HG03060 (cell line): ENCODE measurements around the gene HIGD1C.
"Not testable (repeated sequence)": the region's sequence is repeated elsewhere in the genome, so short reads cannot be mapped to it uniquely, and the experiment has no call there.

Source experiments
- ATAC-seq: cut with Tn5 transposase; IDR thresholded peaks from one replicate; pipeline ENCODE4 v1.9.1; 2021; ENCODE audit warnings: low read depth, moderate number of reproducible peaks; ENCODE audit not compliant: unreplicated experiment

HIGD1C gene

DNA sequence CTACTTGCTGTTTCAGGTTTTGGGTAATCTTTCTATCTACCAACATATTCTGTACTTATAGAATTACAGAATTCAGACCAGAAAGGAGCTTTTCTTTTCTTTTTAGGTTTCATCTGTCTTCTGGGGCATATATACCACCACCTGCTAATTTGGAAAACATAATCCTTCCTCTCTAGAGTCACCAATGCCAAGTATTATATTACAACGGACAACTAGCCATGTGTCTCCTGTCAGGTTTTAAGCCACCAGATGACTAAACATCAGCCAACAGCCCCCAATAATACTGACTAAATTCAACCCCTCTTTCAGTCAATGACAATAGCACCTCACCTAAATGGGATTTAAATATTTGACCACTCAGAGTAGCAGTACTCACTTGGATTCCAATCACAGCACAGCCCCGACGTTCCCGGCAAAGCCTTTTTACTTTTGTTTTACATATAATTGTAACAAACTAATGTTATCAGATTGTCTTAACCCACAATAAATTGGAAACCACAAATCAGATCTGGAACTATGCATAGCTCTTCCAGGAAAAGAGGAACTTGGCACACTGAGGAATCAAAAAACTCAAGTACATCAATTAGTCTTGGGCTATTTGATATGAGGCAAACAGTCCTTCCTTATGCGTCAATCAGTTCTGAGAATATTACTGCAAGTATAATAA is 60.4 kb downstream of the HIGD1C start:
- no peak for ATAC-seq

DNA sequence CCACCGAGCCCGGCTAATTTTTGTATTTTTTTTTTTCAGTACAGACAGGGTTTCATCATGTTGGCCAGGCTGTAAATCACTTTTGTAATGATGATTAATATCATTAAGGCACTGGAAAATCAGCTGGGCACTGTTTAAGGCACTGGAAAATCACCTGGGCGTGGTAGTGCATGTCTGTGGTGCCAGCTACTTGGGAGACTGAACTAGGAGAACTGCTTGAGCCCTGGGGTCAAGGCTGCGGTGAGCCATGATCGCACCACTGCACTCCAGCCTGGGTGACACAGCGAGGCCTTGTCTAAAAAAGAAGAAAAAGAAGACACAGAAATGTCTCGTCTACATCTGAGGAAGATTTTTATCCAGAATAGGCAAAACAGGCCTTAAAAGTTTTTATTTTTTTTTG is 61.1 kb downstream of the HIGD1C start:
- no peak for ATAC-seq

DNA sequence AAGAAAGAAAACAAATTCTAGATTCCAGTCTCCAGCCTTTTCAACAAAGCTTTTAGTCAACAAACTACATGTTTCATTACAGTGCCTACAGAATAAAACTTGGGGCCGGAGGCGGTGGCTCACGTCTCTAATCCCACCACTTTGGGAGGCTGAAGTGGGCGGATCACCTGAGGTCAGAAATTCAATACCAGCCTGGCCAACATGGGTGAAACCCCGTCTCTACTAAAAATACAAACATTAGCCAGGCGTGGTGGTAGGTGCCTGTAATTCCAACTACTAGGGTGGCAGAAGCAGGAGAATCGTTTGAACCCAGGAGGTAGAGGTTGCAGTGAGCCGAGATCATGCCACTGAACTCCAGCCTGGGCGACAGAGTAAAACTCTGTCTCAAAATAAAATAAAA is 62.1 kb downstream of the HIGD1C start:
- ATAC-seq: not testable (repeated sequence)

DNA sequence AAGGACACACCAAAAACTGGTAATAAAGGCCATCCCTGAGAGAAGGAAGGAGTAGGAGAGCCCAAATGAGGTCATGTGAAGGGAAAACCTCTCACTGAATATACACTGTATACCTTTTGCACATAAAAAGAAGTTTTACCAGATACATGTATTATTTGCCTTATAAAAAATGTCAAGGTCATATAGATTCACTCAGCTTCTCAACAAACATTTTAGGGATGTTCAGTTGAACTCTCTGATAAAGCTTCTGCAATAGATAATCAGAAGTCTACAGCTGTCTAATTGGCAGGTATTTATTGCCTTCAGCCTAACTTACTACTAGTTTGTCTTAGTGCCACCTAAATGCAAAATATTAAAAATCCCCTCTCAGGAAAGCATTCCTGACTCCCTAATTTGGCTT is 65.1 kb downstream of the HIGD1C start:
- ATAC-seq: no peak

DNA sequence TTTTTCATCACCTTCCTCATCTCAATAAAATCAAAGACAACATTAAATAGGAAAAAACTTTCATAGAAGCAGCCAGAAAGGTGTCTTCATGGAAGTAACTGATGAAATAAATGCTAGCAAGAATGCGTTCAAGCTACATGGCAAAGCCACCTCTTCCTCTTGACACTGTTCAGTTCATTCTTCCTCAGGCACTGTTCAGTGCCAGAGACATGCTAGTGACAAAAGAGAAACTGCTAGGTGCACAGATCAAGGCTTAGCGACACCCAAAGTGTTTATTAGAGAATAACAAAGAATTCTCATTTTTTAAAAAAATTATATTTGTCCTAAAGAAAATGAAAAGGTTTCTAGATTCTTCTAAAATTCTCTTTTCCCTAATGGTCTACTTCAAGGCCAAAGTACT is 66.6 kb downstream of the HIGD1C start:
- no peak for ATAC-seq

DNA sequence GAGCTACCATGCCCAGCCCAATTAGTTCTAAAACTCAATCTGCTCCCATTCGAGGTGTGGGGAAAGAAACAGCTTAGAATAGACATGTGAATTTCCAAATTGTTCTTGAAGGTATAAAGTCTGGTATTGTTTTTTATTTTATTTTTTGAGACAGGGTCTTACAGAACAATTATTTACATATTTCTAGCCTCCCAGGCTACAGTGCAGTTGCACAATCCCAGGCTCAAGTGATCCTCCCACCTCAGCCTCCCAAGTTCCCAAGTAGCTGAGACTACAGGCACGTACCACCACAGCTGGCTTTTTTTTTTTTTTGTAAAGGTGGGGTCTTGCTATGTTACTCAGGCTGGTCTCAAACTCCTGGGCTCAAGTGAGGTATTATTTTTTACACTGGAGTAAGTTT is 67.6 kb downstream of the HIGD1C start:
- ATAC-seq: no peak
